ENCODE data around the gene CCL21. TPM values are rescaled to one million over a fixed set of nuclear protein-coding genes. Genes with fewer than 3 reads are reported as not detected.

Gene CCL21
- total and polyA plus RNA-seq, 7 experiments from 2014 or later = not detected

DNA sequence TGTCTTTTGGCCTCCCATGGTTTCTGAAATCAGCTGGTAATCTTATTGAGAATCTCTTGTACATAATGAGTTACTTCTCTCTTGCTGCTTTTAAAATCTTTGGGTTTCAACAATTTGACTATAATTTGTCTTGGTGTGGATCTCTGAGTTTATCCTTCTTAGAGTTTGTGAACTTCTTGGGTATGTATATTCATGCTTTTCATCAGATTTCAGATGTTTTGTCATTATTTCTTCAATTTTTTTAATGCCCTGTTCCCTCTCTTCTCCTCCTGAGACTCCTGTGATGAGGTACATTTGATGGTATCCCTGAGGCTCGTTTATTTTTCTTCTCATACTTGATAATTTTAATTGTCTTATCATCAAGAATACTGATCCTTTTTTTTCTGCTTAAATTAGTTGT, 2.2 kb upstream of the CCL21 start:
- POLR2A ChIA-PET = interaction anchor here (0.7 kb wide), 1 partner anchor 67 kb away, joined by 3 read pairs; no protein-coding TSS in a partner anchor
- Mint-ChIP-seq H3K4me1 (no peaks in the 10 kb centered on the region), H3K4me3 (no peak overlapping the region), H3K36me3 (peaks cover 0 to 4% (median 0%) of the 10 kb centered on the region in 5 donors), H3K27ac (no peak overlapping the region), H3K27me3 (peaks cover 0 to 26% (median 10%) of the 10 kb centered on the region in 5 donors), H3K9me3 (peaks cover 0 to 5% (median 0%) of the 10 kb centered on the region in 11 donors)
- Histone ChIP-seq H3K36me3 (ENCODE audit: control insufficient read depth in 2 of 3, insufficient read depth in 3 of 3, low read length in 3 of 3) (no peaks in the 10 kb centered on the region), H3K4me3 (ENCODE audit: low read length) (no peak overlapping the region), H3K27me3 (ENCODE audit: control insufficient read depth in 2 of 2, insufficient read depth in 2 of 2, low read length in 2 of 2) (no peaks in the 10 kb centered on the region), H3K4me1 (ENCODE audit: control insufficient read depth in 2 of 2, insufficient read depth in 2 of 2, low read length in 2 of 2) (no peaks in the 10 kb centered on the region), H3K27ac (ENCODE audit: low read depth, low read length) (no peak overlapping the region), H3K9me3 (ENCODE audit: control insufficient read depth in 2 of 3, low read length in 3 of 3) (no peaks in the 10 kb centered on the region)
- intact Hi-C loops (cut with micrococcal nuclease) = no loop called here
- ATAC-seq = no peak
- CTCF ChIA-PET = interaction anchor here (0.8 to 1.6 kb wide), 2 partner anchors 9 to 10 kb away, joined by 3 to 4 read pairs; no protein-coding TSS in a partner anchor
- no peak for DNase-seq

DNA sequence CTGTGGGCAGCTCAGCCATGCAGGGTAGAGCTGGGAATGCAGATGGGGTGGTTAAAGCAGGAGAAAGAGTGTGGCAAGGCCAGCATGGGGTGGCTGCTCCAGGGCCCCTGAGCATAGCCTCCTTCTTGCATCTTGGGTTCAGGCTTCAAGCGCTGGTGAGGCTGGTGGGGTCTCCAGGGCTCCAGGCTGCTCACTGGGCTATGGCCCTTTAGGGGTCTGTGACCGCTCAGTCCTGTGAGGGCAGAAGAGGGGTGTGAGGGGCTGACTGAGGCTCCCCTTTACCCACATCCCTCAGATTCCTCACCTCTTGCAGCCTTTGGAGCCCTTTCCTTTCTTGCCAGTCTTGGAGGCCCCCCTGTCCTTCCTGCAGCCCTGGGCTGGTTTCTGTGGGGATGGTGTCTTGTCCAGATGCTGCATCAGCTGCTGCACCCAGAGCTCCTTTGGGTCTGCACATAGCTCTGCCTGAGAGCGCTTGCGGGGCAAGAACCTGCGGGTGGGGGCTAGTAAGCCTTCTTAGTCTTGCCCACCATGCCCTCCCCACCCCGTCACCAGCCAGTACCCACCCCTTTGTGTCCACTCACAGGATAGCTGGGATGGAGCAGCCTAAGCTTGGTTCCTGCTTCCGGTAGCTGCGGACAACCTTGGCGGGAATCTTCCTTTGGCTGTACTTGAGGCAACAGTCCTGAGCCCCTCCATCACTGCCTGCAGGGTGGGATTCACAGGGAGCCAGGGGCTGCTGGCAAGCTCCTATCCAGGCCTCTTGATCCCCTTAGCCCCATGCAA, 549 bp downstream of the CCL21 start:
- H3K4me3 Mint-ChIP-seq = no peak overlapping the region

DNA sequence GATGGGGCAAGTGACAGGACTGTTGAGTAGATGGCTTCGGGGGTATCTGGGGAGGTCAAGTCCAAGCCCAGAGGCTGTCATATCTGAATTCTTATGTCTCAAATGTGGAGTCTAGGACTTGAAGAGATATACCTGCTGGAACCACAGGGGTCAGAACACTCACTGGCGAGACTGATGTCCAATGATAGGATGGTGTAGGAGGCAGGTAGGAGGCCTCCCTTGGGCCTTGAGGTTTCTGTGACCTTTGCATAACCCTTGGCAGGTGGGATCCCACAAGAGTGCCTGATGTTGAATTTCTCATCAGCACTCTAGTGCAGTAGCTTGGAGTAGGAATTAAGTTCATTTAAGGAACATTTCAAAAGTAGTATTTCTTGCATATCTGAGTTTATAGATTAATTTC, 2.8 kb downstream of the CCL21 start:
- no peak overlapping the region for H3K27ac ChIP-seq (ENCODE audit: low read depth, low read length)
- Mint-ChIP-seq H3K36me3 (no peaks in the 10 kb centered on the region), H3K4me1 (peaks cover 0 to 2% (median 1%) of the 10 kb centered on the region in 7 donors), H3K27me3 (peaks cover 0 to 6% (median 0%) of the 10 kb centered on the region in 5 donors), H3K4me3 (no peak overlapping the region), H3K27ac (no peak overlapping the region), H3K9me3 (no peaks in the 10 kb centered on the region)
- H3K4me3 ChIP-seq (ENCODE audit: low read length) = no peak overlapping the region
- ChIA-PET POLR2A (no interaction called here), CTCF (no interaction called here)
- H3K9me3 ChIP-seq (ENCODE audit: control insufficient read depth in 2 of 3, low read length in 3 of 3) = no peaks in the 10 kb centered on the region
- no peaks in the 10 kb centered on the region for H3K27me3 ChIP-seq (ENCODE audit: control insufficient read depth in 2 of 2, insufficient read depth in 2 of 2, low read length in 2 of 2)
- intact Hi-C loops (cut with micrococcal nuclease) = loop anchor here in 1 of 2 donors (10.0 kb wide), 1 partner anchor 278 kb away; the partner anchor contains the start of gene DNAJB5
- DNase-seq (no peak), ATAC-seq (no peak)
- no peaks in the 10 kb centered on the region for H3K36me3 ChIP-seq (ENCODE audit: control insufficient read depth in 2 of 3, insufficient read depth in 3 of 3, low read length in 3 of 3)
- no peaks in the 10 kb centered on the region for H3K4me1 ChIP-seq (ENCODE audit: control insufficient read depth in 2 of 2, insufficient read depth in 2 of 2, low read length in 2 of 2)

More for the DNA sequence above, 549 bp downstream of the CCL21 start:
- ATAC-seq = peak; percentile 24
- no peak overlapping the region for H3K4me3 ChIP-seq (ENCODE audit: low read length)
- Mint-ChIP-seq H3K27ac (no peak overlapping the region), H3K4me1 (no peaks in the 10 kb centered on the region), H3K9me3 (peaks cover 0 to 5% (median 0%) of the 10 kb centered on the region in 11 donors), H3K36me3 (peaks cover 0 to 4% (median 0%) of the 10 kb centered on the region in 5 donors), H3K27me3 (peaks cover 0 to 21% (median 10%) of the 10 kb centered on the region in 5 donors)
- DNase-seq = no peak
- H3K27me3 ChIP-seq (ENCODE audit: control insufficient read depth in 2 of 2, insufficient read depth in 2 of 2, low read length in 2 of 2) = no peaks in the 10 kb centered on the region
- H3K27ac ChIP-seq (ENCODE audit: low read depth, low read length) = no peak overlapping the region
- H3K4me1 ChIP-seq (ENCODE audit: control insufficient read depth in 2 of 2, insufficient read depth in 2 of 2, low read length in 2 of 2) = no peaks in the 10 kb centered on the region
- no peaks in the 10 kb centered on the region for H3K9me3 ChIP-seq (ENCODE audit: control insufficient read depth in 2 of 3, low read length in 3 of 3)
- intact Hi-C loops (cut with micrococcal nuclease) = loop anchor here in 1 of 2 donors (10.0 kb wide), 1 partner anchor 275 kb away; the partner anchor contains the start of gene DNAJB5
- CTCF ChIA-PET = interaction anchor here (0.7 kb wide), 1 partner anchor 118 kb away, joined by 3 read pairs; no protein-coding TSS in a partner anchor
- POLR2A ChIA-PET = no interaction called here
- H3K36me3 ChIP-seq (ENCODE audit: control insufficient read depth in 2 of 3, insufficient read depth in 3 of 3, low read length in 3 of 3) = no peaks in the 10 kb centered on the region

DNA sequence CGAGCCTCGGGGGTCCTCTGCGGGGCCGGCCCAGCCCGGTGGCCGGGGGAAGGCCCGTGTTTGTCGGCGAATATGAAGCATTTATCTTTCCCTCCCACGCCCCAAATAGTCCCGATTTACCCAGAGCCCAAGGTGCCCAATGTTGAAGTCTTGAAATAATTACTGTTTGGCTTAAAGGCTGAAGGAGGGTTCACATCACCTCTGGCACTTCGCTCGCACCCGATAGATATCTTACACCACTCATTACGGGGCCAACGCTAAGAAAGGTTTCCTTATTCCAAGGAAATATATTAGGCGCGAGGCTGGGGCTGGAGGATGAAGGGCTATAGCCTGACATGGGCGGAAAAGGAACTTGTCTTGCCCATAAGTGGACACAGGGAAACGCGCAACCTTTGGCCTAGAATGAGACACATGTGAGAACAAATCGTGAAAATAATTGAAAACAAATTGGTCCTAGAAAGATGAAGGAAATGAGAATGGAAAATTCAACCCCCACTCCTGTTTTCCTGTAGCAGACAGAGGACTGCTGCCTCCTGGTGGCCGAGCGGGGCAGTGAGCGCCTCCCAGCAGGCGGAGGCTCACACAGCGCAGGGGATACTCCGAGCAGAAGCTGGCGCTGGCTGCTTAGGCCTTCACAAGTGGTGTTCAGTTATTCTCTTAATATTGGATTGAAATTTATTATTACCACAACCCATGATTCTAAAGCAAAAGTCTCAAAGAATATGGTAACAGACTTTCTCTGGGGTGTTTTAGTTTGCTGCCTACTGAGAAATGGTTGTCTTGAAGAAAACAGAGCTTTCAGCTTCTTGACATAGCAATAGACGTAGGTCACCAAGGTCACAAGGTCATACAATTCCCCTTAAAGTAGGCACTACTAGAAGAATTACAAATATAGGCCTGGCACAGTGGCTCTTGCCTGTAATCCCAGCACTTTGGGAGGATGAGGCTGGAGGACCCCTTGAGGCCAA, 7.9 kb downstream of the CCL21 start:
- ChIA-PET CTCF (interaction anchor here (0.6 to 1.7 kb wide), 17 partner anchors 11 to 380 kb away, joined by 3 to 11 read pairs (median 5); partner anchors contain the start of genes DCTN3, GALT and SIGMAR1), POLR2A (interaction anchor here (0.7 to 1.6 kb wide), 4 partner anchors 37 to 90 kb away, joined by 3 to 4 read pairs (median 4); partner anchors contain the start of genes GALT and RPP25L)
- H3K4me1 Mint-ChIP-seq = peaks cover 5 to 9% (median 6%) of the 10 kb centered on the region in 7 donors
- intact Hi-C loops (cut with micrococcal nuclease) = loop anchor here (1.0 to 10.0 kb wide), 8 partner anchors 27 to 775 kb away; partner anchors contain the start of genes GALT (in 2 of the 2), RPP25L (in 2 of the 2), DNAJB5 (in 1 of the 2) and SIGMAR1 (in 1 of the 2)
- Histone ChIP-seq H3K36me3 (ENCODE audit: control insufficient read depth in 2 of 3, insufficient read depth in 3 of 3, low read length in 3 of 3) (no peaks in the 10 kb centered on the region), H3K27me3 (ENCODE audit: control insufficient read depth in 2 of 2, insufficient read depth in 2 of 2, low read length in 2 of 2) (no peaks in the 10 kb centered on the region), H3K9me3 (ENCODE audit: control insufficient read depth in 2 of 3, low read length in 3 of 3) (no peaks in the 10 kb centered on the region), H3K4me3 (ENCODE audit: low read length) (peak overlapping the region; percentile 61), H3K4me1 (ENCODE audit: control insufficient read depth in 2 of 2, insufficient read depth in 2 of 2, low read length in 2 of 2) (no peaks in the 10 kb centered on the region), H3K27ac (ENCODE audit: low read depth, low read length) (no peak overlapping the region)
- DNase-seq (peak; percentile 59 to 83 (median 73)), ATAC-seq (peak; percentile 90)
- H3K36me3 Mint-ChIP-seq = no peaks in the 10 kb centered on the region
- H3K27me3 Mint-ChIP-seq = peaks cover 0 to 17% (median 0%) of the 10 kb centered on the region in 5 donors
- H3K9me3 Mint-ChIP-seq = no peaks in the 10 kb centered on the region
- peak overlapping the region; percentile 80 to 91 (median 84) for H3K4me3 Mint-ChIP-seq
- H3K27ac Mint-ChIP-seq = peak overlapping the region in 7 of 9 donors; percentile 1 to 84 (median 20)

DNA sequence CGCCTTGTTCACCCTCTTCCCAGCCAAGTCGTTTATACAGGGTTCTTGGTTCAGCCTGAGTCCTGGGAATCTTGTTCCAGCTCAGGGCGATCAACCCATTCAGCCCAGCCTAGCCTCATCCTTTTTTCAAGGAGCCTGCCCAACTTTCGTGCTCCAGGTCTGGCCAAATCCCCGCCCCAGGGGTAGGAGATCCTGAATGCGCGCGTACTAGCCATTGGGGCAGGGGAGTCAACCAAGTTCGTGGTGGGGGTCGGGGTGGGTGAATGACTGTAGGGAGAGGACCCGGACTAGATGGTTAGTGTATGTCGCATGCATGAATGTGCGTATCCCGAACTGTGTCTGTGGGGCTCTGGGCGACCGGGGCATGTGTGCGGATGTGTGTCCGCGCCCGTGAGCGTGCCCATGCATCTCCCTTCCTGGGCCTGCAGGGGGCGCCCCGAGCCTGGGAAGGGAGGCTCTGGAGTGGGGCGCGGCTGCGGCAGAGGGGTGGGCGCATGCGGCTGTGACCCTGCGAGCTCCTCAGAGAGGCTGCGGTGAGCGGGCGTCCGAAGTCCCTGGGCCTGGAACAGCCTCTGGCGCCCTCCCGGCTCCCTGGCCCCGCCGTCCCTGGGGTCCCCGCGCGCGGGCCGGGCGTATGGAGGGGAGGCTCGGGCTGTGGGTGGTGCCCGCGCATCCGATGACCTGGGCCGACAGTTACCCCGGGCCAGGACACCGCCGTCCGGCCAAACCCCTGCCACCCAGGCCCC, 8.7 kb downstream of the CCL21 start:
- Histone ChIP-seq H3K9me3 (ENCODE audit: control insufficient read depth in 2 of 3, low read length in 3 of 3) (no peaks in the 10 kb centered on the region), H3K36me3 (ENCODE audit: control insufficient read depth in 2 of 3, insufficient read depth in 3 of 3, low read length in 3 of 3) (no peaks in the 10 kb centered on the region), H3K27ac (ENCODE audit: low read depth, low read length) (no peak overlapping the region), H3K4me1 (ENCODE audit: control insufficient read depth in 2 of 2, insufficient read depth in 2 of 2, low read length in 2 of 2) (no peaks in the 10 kb centered on the region), H3K27me3 (ENCODE audit: control insufficient read depth in 2 of 2, insufficient read depth in 2 of 2, low read length in 2 of 2) (no peaks in the 10 kb centered on the region), H3K4me3 (ENCODE audit: low read length) (peak overlapping the region; percentile 61)
- DNase-seq (peak; percentile 49 to 87 (median 75)), ATAC-seq (peak; percentile 90)
- no peak overlapping the region for H3K27ac Mint-ChIP-seq
- peak overlapping the region; percentile 36 to 91 (median 69) for H3K4me3 Mint-ChIP-seq
- H3K4me1 Mint-ChIP-seq = peaks cover 5 to 9% (median 6%) of the 10 kb centered on the region in 7 donors
- intact Hi-C loops (cut with micrococcal nuclease) = loop anchor here in 1 of 2 donors (1.0 to 10.0 kb wide), 4 partner anchors 64 to 776 kb away; partner anchors contain the start of genes DNAJB5 and SIGMAR1
- H3K27me3 Mint-ChIP-seq = peaks cover 0 to 17% (median 0%) of the 10 kb centered on the region in 5 donors
- ChIA-PET POLR2A (interaction anchor here (1.6 kb wide), 1 partner anchor 54 kb away, joined by 4 read pairs; the partner anchor contains the start of gene GALT), CTCF (interaction anchor here (0.9 to 2.4 kb wide), 4 partner anchors 36 to 370 kb away, joined by 3 to 11 read pairs (median 5); partner anchors contain the start of genes GALT and SIGMAR1)
- H3K36me3 Mint-ChIP-seq = no peaks in the 10 kb centered on the region
- H3K9me3 Mint-ChIP-seq = no peaks in the 10 kb centered on the region

Data from naive thymus-derived CD4-positive, alpha-beta T cell (primary cell).